ENCODE results near the gene C17orf67. TPM values are rescaled to one million over a fixed set of nuclear protein-coding genes. Genes with fewer than 3 reads are reported as not detected.

C17orf67 gene
- polyA plus RNA-seq, 2 of the 4 experiments (the other 2 are of a cell fraction), result 1.8 to 2.6 TPM

GRCh38 chr17:56826611-56827414, 6.9 kb downstream of the C17orf67 start:
- H3K27ac ChIP-seq, result no peak overlapping the region
- DNase-seq (ENCODE audit: low read depth in 1 of 2, low spot score in 1 of 2), result no peak
- H3K4me1 ChIP-seq, result peaks cover 11% of the 10 kb centered on the region; the same call in 2 of the 3 replicates
- ChIA-PET CTCF (interaction anchor here (0.6 to 17.5 kb wide), 7 partner anchors 7 to 1604 kb away, joined by 3 to 283 read pairs (median 4); no protein-coding TSS in a partner anchor), POLR2A (interaction anchor here (0.8 kb wide), 1 partner anchor 87 kb away, joined by 4 read pairs; the partner anchor contains the start of gene TRIM25)
- WGBS (ENCODE audit: missing lambda C conversion rate), result 92% methylated on average over 4 of the region's 4 CpGs
- H3K4me2 ChIP-seq, result no peak overlapping the region
- no peak overlapping the region for H3K4me3 ChIP-seq
- ATAC-seq, result no peak
- no peak for FAIRE-seq
- H3K9me3 ChIP-seq, result no peaks in the 10 kb centered on the region
- 0 out of 2 replicates have a peak, but pooled peaks have one; percentile 55 for TF ChIP-seq CHD4 (IDR thresholded peaks at IDR 0.05; ENCODE audit: borderline replicate concordance)
- no peak for TF ChIP-seq RFX5 (IDR thresholded peaks at IDR 0.05)
- peak; percentile 73 for TF ChIP-seq KDM1A (IDR thresholded peaks at IDR 0.05; ENCODE audit: low read depth)
- TF ChIP-seq, protein P1, sequence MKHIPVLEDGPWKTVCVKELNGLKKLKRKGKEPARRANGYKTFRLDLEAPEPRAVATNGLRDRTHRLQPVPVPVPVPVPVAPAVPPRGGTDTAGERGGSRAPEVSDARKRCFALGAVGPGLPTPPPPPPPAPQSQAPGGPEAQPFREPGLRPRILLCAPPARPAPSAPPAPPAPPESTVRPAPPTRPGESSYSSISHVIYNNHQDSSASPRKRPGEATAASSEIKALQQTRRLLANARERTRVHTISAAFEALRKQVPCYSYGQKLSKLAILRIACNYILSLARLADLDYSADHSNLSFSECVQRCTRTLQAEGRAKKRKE (CRISPR knock-in tag; IDR thresholded peaks at IDR 0.05; ENCODE audit: low read depth), result no peak
- TF ChIP-seq TP53 (CRISPR knock-in tag; IDR thresholded peaks at IDR 0.05), result no peak
- TF ChIP-seq EHMT2 (IDR thresholded peaks at IDR 0.05; ENCODE audit: low read depth), result no peak
- TF ChIP-seq RCOR1 (IDR thresholded peaks at IDR 0.05; ENCODE audit: low read depth, low read length), result no peak
- TF ChIP-seq ZFP36 (IDR thresholded peaks at IDR 0.05; ENCODE audit: borderline replicate concordance, partially characterized antibody), result peak; percentile 54
- no peak for TF ChIP-seq PBX3 (IDR thresholded peaks at IDR 0.05)

- no peak overlapping the region for H3K4me3 ChIP-seq
- ATAC-seq (no peak), DNase-seq (ENCODE audit: low read depth in 1 of 2, low spot score in 1 of 2) (no peak), FAIRE-seq (no peak)
- H3K9me3 ChIP-seq, result no peaks in the 10 kb centered on the region
- H3K4me1 ChIP-seq, result peaks cover 14% of the 10 kb centered on the region
- POLR2A ChIA-PET, result interaction anchor here (0.6 kb wide), 1 partner anchor 890 kb away, joined by 3 read pairs; no protein-coding TSS in a partner anchor
- H3K27ac ChIP-seq, result no peak overlapping the region; a peak in 1 of 6 replicates
- no peak overlapping the region for H3K4me2 ChIP-seq
- 70% methylated on average over 1 of the region's 1 CpG for WGBS (ENCODE audit: missing lambda C conversion rate)
- TF ChIP-seq CEBPB (IDR thresholded peaks at IDR 0.05) (0 out of 4 replicates have a peak, but pooled peaks of 1 of the 2 experiments have one; percentile 27), SREBF2 (IDR thresholded peaks at IDR 0.05) (no peak)
- CTCF ChIA-PET, result interaction anchor here (1.7 to 17.5 kb wide), 4 partner anchors 8 to 123 kb away, joined by 4 to 283 read pairs (median 8); no protein-coding TSS in a partner anchor
Observed at GRCh38 chr17:56824503-56824902, 9.2 kb downstream of the C17orf67 start.

GRCh38 chr17:56823848-56824247, 9.9 kb downstream of the C17orf67 start:
- 81% methylated on average over 2 of the region's 2 CpGs for WGBS (ENCODE audit: missing lambda C conversion rate)
- ChIA-PET CTCF (interaction anchor here (1.7 to 17.5 kb wide), 3 partner anchors 9 to 123 kb away, joined by 4 to 283 read pairs (median 7); no protein-coding TSS in a partner anchor), POLR2A (no interaction called here)
- Histone ChIP-seq H3K4me1 (peaks cover 14% of the 10 kb centered on the region), H3K4me2 (no peak overlapping the region), H3K4me3 (no peak overlapping the region), H3K27ac (no peak overlapping the region), H3K9me3 (no peaks in the 10 kb centered on the region)
- DNase-seq (ENCODE audit: low read depth in 1 of 2, low spot score in 1 of 2) (no peak), ATAC-seq (no peak), FAIRE-seq (no peak)
- TF ChIP-seq ZFP36 (IDR thresholded peaks at IDR 0.05; ENCODE audit: borderline replicate concordance, partially characterized antibody) (no peak), NPAS2 (CRISPR knock-in tag; IDR thresholded peaks at IDR 0.05; ENCODE audit: borderline replicate concordance) (no peak), NR3C1 (IDR thresholded peaks at IDR 0.05) (no peak), PHF8 (IDR thresholded peaks at IDR 0.05; ENCODE audit: borderline replicate concordance, low read depth) (no peak), POLR2A (IDR thresholded peaks at IDR 0.05; ENCODE audit: low read length) (no peak), HES2 (IDR thresholded peaks at IDR 0.05) (no peak), MAX (IDR thresholded peaks at IDR 0.05) (no peak), KDM5A (IDR thresholded peaks at IDR 0.05) (no peak), KDM1A (IDR thresholded peaks at IDR 0.05; ENCODE audit: low read depth) (no peak), EHMT2 (IDR thresholded peaks at IDR 0.05; ENCODE audit: low read depth) (no peak), CEBPB (IDR thresholded peaks at IDR 0.05) (no peak), MAZ (IDR thresholded peaks at IDR 0.05; ENCODE audit: borderline replicate concordance, low read depth, low read length) (no peak), HEYL (CRISPR knock-in tag; IDR thresholded peaks at IDR 0.05) (no peak)
- TF ChIP-seq, protein P2, sequence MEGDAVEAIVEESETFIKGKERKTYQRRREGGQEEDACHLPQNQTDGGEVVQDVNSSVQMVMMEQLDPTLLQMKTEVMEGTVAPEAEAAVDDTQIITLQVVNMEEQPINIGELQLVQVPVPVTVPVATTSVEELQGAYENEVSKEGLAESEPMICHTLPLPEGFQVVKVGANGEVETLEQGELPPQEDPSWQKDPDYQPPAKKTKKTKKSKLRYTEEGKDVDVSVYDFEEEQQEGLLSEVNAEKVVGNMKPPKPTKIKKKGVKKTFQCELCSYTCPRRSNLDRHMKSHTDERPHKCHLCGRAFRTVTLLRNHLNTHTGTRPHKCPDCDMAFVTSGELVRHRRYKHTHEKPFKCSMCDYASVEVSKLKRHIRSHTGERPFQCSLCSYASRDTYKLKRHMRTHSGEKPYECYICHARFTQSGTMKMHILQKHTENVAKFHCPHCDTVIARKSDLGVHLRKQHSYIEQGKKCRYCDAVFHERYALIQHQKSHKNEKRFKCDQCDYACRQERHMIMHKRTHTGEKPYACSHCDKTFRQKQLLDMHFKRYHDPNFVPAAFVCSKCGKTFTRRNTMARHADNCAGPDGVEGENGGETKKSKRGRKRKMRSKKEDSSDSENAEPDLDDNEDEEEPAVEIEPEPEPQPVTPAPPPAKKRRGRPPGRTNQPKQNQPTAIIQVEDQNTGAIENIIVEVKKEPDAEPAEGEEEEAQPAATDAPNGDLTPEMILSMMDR (IDR thresholded peaks at IDR 0.05), result no peak
- TF ChIP-seq, protein P1 (CRISPR knock-in tag; IDR thresholded peaks at IDR 0.05; ENCODE audit: low read depth), result no peak
- TF ChIP-seq, protein P3, sequence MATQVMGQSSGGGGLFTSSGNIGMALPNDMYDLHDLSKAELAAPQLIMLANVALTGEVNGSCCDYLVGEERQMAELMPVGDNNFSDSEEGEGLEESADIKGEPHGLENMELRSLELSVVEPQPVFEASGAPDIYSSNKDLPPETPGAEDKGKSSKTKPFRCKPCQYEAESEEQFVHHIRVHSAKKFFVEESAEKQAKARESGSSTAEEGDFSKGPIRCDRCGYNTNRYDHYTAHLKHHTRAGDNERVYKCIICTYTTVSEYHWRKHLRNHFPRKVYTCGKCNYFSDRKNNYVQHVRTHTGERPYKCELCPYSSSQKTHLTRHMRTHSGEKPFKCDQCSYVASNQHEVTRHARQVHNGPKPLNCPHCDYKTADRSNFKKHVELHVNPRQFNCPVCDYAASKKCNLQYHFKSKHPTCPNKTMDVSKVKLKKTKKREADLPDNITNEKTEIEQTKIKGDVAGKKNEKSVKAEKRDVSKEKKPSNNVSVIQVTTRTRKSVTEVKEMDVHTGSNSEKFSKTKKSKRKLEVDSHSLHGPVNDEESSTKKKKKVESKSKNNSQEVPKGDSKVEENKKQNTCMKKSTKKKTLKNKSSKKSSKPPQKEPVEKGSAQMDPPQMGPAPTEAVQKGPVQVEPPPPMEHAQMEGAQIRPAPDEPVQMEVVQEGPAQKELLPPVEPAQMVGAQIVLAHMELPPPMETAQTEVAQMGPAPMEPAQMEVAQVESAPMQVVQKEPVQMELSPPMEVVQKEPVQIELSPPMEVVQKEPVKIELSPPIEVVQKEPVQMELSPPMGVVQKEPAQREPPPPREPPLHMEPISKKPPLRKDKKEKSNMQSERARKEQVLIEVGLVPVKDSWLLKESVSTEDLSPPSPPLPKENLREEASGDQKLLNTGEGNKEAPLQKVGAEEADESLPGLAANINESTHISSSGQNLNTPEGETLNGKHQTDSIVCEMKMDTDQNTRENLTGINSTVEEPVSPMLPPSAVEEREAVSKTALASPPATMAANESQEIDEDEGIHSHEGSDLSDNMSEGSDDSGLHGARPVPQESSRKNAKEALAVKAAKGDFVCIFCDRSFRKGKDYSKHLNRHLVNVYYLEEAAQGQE (IDR thresholded peaks at IDR 0.05), result no peak

Data from A549 (cell line).